ENCODE measurements around the gene KLF4.

Gene KLF4

DNA sequence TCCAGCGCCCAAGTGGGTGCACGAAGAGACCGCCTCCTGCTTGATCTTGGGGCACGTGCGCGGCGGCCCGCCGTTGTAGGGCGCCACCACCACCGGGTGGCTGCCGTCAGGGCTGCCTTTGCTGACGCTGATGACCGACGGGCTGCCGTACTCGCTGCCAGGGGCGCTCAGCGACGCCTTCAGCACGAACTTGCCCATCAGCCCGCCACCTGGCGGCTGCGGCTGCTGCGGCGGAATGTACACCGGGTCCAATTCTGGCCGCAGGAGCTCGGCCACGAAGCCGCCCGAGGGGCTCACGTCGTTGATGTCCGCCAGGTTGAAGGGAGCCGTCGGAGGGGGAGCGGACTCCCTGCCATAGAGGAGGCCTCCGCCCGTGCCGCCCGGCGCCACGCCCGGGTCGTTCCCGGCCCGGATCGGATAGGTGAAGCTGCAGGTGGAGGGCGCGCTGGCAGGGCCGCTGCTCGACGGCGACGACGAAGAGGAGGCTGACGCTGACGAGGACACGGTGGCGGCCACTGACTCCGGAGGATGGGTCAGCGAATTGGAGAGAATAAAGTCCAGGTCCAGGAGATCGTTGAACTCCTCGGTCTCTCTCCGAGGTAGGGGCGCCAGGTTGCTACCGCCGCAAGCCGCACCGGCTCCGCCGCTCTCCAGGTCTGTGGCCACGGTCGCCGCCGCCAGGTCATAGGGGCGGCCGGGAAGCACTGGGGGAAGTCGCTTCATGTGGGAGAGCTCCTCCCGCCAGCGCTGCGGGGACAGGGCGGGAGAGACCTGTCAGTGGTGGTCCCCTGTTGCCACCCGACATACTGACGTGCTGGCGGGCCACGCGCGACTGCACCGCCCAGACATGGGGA, 1.8 kb downstream of the KLF4 start:
- DNase-seq = no peak

DNA sequence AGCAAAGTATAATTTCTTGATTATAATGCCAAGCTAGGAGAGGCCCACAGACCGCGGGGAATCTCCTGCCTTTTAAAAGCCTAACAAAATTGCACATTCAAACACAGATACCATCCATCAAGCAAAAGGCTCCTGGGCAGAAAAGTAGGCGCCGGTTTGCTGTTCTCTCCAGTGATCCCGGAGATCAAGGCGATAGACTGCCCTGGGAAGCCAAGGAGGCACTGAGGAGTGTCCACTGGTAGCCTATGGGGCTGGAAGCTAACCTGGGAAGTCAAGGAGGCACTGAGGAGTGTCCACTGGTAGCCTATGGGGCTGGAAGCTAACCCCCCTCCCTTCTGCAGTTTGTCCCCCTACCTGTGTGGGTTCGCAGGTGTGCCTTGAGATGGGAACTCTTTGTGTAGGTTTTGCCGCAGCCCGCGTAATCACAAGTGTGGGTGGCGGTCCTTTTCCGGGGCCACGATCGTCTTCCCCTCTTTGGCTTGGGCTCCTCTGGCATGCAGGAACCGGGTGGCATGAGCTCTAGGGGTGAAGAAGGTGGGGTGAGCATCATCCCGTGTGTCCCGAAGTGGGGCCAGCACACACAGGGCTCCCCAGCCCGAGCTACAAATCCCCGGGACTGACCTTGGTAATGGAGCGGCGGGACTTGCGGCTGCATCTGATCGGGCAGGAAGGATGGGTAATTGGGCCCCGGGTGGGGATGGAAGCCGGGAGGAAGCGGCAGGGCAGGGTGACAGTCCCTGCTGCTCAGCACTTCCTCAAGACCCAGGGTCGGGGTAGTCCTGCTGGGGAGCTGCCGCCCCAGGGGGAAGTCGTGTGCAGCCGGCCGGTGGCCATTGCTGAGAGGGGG, 2.7 kb downstream of the KLF4 start:
- no peak for DNase-seq

DNA sequence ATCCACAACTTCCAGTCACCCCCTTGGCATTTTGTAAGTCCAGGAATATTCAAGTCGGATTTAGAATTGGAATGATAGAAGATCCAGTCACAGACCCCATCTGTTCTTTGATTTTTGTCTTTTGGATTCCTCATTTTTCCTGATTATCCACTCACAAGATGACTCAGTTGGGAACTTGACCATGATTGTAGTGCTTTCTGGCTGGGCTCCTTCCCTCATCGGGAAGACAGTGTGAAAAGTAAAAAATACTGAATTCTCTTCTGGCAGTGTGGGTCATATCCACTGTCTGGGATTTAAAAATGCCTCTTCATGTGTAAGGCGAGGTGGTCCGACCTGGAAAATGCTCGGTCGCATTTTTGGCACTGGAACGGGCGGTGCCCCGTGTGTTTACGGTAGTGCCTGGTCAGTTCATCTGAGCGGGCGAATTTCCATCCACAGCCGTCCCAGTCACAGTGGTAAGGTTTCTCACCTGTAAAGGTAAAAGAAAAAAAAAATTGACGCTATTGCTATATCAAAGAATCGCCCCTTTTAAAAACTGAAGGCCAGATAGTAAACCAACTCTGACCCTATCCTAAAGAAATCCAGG, 4.0 kb downstream of the KLF4 start:
- DNase-seq = no peak

DNA sequence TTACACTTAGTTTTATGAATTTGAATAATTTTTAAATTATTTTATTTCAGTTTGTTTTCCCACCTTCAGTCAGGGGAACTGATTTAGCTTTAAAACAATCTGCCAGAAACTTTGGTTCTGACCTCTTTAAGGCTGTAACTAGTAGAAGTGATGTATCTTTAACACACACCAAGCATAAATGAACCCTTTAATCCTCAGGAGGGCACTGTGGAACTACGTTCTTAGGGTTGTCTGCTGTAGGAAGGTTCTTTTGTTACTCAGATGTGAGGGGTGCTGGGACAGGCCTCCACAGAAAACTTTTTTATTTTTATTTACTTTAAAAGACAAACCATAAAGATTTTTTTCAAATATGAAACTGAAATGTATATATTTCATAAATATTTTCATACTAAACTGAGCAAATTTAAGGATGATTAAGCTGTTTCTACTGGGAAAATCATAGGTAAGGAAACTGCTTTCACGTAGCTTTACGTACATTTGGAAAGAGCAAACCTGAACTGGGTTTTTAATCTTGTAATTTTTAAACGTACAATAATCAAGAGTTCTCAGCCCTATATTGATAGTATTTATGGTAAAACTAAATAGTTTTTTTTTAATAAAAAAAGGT, 5.3 kb downstream of the KLF4 start:
- DNase-seq = peak in 1 of 2 experiments; percentile 9

DNA sequence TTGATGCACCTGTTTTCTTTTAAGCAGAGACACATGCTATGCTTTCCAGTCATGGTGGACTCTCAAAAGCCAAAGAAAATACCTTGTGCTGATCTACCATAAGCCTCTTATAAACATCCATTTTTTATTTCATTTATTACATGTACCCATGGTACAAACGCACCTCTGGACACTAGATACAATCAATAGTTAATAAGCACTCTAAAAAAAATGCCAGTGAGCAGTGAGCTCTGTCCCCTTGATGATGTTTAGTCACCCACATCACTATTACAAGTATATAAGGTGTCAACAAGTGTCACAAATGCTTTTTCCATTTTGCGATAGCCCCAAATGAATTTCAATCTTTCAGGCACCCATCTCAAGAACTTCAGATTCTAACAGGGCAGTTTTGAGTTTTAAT, 5.9 kb downstream of the KLF4 start:
- no peak for DNase-seq

DNA sequence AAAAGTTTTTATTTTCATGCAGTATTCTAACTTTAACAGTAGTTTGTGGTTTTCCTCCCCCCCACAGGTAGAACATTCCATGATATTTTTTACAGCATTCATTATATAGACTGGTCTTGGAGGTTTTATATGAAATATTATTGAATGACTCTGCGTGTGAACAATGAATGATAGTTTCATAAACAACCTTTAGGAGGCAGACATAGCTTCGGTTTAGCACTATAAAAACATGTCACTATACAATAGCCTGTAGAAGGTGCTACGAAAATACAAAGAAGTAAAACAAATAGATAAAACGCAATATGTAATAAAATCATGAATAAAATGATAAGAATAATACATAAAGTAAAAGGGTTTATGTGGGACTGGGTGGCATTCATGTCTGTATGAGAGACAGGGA, 8.5 kb downstream of the KLF4 start:
- DNase-seq = no peak

DNA sequence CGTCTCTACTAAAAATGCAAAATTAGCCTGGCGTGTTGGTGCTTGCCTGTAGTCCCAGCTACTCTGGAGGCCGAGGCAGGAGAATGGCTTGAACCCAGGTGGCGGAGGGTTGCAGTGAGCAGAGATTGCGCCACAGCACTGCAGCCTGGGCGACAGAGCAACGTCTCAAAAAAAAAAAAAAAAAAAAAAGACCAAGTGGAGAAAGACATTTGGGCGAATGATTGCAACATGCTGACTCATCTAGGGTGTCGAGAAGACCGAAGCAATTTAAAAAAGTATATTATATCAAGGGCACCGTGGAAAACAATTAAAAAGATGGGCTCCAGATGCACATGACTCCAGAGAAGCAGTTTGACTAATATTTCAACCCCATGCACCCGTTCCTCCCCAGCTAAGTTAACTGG, 9.2 kb downstream of the KLF4 start:
- no peak for DNase-seq

DNA sequence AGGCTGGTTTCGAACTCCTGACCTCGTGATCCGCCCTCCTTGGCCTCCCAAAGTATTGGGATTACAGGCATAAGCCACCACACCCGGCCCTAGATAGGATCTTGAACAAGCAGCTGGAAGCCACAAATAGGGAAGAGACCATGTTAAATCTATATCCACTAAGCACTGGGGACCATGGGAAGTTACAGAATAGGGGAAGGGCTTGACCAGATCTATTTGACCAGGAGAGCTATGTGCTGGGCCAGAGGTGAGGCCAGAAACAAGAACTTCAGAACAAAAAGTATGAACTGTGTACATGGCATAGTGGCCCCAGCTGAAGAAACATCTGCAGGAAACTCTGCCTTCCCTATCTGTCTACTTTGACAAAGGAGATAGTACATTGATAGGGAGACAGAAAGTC, 10.8 kb downstream of the KLF4 start:
- DNase-seq = no peak

DNA sequence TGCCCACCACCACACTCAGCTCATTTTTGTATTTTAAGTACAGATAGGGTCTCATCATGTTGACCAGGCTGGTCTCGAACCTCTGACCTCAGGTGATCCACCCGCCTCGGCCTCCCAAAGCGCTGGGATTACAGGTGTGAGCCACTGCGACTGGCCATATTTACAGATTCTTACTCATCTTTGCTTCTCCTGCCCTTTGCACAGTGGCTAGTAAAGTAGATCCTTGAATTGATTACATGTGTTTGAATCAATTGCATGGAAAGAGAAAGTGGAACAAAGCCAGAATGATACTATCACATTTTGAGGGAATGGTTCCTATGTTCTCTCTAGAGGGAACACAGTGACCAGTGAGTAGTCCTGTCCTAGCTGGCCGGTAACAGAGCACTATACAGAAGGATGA, 15.4 kb downstream of the KLF4 start:
- no peak for DNase-seq

DNA sequence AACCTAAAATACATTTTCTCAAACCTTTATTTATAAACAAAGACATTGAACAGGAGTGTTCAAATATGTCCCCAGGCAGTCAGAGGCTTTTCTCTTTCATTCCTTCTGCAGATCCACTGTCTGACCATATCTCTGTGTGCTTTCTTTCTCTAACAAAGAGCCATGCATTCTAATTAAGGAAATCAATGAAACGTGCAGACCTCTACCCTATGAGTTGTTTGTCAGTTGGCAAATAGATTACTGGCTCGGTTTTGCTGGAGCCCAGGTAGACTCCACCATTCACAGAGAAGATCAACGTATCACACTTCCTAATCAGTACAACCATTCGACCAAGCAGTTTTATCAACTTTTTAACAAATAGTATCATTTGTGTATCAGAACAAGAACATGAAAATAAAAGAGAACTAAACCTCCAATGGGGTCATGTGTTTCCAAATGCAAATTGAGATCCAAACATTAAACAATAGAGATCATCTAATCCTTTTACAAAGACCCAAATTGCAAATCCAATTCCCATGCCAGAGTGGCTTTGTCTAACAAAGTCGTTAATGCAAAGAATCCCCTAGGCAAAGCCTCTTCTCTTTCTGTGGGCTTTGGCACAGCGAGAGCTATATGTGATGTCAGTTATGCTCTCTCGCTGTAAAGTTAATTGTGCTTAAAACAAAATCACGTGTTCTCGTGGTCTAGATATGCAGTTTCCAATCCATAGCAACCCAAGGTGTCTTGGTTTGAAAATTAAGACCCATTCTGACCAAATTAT, 16.8 kb downstream of the KLF4 start:
- DNase-seq = no peak

DNA sequence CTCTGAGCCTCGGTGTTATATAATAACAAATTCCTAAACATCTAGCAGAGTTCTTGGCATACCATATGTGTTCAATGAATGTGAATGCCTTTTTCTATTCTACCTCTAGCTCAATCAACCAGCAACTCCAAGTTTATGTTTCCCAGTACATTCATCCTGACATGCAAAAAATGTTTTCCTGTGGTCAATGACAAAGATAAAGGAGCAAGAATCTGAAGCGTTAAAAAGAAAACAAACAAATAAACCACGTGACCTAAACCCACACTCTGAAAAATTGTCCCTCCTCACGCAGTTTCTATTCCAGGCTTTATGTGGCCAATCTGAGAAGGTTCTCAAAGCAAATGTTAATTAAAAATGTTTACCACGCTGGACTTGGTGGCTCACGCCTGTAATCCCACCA, 18.0 kb downstream of the KLF4 start:
- DNase-seq = no peak

DNA sequence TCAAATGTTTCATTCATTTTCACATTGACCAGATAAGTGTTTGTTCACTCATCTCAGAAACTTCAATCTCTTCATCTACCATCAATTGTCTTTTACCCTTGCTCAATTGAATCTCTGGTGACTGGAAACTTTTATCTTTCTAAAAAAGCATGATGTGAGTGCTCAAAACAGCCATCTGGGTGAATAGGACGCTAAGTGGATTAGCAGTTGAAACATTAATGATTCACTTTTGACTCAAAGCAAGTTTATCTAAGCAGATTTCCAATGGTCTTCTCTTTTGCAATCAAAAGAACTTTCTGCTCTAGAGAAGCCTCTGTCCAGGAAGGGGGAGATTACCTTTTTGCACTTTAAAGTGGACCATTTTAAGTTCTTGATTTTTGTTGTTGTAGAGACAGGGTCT, 22.2 kb downstream of the KLF4 start:
- no peak for DNase-seq

DNA sequence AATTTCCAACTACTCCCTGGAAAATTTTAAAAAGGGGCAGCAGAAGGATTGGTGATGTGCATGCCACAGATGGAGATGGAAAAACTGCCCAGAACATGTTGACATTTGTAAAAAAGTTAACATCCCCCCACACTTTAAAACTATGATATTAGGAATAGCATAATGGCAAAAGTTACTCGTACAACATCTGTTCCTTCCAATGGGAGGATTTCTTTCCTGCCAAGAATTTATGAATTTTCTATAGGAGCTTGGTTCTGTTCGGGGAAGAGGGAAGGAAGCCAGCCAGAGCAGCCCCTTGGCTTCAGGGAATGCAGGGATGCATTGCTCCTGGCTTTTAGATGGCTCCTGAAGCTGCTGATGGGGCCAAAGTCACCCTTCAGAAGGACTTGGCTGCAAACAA, 22.7 kb downstream of the KLF4 start:
- no peak for DNase-seq

DNA sequence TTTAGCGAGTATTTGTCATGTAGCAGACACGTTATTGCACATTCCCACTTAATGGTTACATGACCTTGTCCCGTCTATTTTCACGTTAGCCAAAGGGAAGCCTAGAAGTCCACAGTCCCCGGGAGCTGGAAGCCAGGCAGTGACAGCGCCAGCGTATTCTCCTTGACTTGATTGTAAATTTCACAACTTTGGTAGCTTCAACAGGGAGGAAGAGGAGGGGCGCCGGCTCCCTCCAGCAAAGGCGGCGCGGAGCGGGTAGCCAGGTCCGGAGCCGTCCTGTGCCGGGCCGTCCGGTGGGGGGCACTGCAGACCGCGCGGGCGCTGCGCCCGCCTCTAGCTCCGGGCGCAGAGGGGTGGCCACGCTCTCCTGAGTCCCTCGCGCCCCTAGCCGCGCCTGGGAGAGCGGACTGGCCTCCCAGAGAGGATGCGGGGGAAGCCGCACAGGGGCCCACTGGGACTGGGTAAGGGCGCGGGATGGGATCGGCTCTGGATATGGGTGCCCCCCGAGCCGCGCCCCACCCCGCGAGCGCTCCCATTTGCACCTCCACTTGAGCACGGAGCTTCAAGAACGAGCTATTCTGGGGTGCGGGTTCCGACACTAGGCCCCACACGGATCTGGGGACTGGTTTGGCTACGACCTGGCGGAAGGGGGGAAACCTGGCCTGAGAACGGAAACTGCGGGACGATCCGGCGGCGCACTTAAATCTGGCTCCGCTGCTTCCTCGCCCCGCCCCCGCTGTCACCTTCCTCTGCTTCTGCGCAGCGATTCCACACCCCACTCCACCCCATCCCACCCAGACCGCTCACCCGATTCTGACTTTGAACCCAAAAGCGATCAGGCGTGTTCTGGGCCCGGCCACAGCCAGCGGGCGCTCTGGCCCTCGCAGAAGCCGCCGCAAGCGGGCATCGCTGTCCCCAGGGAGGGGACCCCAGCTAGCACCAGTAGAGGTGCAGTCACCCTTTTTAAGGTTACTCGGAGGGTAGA, 23.8 kb downstream of the KLF4 start:
- no peak for DNase-seq

DNA sequence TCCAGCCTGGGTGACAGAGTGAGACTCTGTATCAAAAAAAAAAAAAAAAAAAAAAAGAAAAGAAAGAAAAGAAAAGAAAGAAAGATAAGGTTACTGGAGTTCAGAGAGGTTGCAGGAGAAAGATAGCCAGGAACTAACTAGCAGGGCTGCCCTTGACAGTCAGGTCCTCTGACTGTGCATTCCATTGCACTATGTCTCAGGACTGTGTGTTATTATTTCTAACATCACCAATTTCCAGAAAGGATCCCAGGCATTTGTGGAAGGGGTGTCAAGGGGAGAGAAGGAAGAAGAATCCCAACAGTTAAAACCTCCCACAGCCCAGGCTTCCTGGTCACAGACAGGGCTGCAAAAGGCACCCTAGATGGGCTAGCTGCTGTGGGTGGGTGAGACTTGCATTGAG, 25.1 kb downstream of the KLF4 start:
- DNase-seq = no peak

DNA sequence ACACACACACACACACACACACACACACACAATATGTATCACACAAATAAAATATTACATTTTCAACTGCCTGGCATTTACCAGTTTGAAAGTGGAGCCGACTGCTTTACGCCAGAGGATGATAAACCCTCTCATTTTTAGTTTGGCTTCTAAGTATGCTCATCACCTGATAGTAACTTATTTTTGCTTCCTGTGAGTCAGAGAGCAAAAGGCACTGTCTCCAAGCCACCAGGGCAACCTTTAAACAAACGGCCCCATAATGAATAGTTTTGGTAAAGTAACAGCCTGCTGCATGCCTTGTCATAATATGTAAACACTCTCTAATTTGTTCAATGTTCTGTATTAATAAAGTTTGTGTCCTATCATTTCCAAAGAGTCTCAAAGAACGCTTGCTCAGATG, 26.9 kb downstream of the KLF4 start:
- no peak for DNase-seq

DNA sequence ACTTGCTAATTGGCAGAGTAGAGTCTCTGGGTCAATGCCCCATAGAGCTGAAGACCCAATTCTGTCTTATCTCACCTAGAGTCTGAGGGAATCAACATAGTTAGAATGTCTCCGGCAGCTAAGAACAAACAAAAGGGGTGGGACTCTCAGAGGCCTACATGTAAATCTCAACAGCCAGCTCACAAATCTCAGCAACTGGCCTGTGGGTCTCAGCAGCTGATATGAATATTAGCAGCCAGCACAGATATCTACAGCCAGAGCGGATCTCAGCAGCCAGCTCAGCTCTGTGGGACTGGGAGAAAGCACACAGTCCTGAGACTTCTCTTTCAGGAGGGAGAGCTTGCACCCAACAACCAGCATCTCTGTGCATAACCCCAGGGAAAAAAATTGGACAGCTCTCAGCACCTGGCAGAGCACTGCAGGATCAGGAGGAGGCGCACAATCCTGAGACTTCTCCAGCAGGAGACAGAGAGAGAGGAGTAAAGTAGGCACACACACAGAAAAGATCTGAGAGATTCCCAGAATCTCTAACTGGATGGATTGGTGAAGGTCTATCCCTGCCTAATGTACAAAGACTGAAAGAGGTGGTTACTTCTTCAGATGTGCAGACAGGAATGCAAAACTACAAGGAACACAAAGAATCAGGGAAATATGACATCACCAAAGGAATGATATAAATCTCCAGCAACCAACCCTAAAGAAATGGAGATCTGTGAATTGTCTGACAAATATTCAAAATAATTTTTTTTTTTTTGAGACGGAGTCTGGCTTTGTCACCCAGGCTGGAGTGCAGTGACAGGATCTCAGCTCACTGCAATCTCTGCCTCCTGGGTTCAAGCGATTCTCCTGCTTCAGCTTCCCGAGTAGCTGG, 29.2 kb downstream of the KLF4 start:
- DNase-seq = no peak

DNA sequence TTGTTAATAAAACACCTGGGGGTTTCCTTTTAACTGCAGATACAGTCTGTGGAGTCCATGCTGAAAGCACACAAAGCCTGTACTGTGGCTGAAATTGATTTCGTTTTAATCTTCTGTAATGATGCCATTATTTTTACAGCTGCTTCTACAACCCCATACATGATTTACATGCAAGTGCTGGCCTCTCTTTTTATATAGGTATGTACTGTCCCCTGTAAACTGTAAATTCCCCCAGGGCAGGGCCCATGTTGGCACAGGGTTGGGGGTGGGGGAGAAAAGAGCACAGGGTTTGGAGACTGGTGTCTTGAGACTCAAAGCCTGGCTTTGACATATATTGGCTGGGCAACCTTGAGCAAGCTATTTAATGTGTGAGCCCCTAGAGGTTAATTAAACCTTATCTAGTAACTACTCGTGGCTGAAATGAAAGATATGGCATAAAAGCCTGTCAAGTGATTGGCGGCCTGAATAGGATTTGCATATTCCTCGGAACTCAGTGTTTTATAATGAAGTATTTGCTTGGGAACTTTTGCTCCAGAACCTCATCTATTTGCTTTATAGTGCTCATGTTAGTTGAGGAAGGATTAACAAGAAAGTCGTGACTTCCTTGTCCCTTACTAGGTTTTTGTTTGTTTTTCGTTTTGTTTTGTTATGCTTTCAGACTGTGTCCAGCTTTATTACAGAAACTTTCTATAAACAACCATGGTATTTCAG, 34.0 kb downstream of the KLF4 start:
- DNase-seq = no peak

DNA sequence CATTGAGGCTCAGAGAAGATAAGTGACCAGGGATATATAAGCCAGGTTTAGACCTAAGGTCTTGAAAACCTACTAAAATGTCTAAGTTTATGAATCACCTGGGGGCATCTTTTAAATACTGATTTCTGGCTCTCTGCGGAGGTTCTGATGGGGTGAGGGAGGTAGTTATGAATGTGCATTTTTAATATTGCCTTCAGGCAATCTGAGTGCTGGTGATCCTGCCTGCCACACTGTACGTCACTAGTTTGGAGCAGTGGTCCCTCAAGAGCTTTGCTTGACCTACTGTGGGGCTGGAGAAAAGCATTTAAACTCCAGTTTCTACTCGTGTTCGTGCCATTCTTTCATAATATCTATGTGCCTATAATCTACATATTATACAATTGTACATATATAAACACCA, 36.1 kb downstream of the KLF4 start:
- DNase-seq = no peak

DNA sequence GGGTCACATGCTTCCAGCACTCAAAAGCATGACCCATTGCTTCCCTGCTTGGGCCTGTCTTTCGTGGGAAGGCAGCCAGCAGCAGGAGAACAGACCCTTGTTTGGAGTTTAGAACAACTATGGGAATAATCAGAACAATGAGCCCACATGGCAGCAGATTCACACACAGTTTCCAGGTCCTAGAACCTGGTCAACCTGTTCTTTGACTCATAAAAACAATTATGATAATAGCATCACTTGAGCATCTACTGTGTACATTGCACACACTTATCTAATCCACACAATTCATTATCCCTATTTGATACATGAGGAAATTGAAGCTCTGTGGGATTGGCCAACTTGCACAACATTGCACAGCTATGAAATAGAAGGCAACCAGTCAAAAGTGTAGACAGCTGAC, 41.7 kb downstream of the KLF4 start:
- DNase-seq = no peak

All from AML-193 (cell line).